ENCODE results near the gene HIGD2B.

DNA sequence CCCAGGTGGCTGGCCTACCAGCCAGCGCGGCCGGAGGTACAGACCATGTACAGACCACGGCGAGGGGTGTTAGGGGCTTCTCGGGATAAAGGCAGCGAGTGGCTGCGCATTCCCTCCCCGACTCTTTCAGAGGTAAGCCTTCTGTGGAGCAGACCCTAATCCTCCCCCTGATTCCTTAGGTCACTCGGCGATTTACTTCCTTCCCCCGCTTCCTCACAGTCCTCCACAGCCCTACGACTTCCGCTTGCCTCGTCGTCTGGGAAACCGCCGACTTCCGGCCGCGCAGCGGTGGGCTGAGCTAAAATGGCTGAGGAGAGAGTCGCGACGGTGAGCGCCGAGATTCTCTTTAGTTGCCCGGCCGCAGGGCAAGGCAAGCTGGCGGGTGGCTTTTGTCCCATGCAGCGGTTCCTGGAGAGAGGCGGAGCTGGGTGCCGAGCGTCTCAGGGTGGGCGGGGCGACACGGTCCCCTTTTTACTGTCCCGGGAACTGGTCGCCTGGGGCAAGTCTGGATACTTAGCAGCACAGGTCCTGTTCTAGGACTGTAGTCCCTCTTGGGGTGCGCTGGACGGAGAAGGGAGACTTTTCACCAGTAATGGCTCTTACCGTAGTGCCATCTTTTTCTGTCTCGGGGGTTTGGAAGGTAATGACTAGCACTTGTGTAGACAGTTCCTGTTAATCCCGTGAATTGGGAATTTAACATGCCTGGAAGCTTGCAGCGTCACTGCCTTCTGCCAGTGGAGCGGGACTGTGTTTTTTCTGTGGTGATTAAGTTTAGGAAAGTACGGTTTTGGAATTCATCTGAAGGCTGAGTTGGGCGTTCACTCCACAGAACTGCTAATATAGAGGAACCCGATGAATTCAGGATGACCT is at the start of gene HIGD2B, which contains the start of gene BBS4:
- TF ChIP-seq, protein P1, sequence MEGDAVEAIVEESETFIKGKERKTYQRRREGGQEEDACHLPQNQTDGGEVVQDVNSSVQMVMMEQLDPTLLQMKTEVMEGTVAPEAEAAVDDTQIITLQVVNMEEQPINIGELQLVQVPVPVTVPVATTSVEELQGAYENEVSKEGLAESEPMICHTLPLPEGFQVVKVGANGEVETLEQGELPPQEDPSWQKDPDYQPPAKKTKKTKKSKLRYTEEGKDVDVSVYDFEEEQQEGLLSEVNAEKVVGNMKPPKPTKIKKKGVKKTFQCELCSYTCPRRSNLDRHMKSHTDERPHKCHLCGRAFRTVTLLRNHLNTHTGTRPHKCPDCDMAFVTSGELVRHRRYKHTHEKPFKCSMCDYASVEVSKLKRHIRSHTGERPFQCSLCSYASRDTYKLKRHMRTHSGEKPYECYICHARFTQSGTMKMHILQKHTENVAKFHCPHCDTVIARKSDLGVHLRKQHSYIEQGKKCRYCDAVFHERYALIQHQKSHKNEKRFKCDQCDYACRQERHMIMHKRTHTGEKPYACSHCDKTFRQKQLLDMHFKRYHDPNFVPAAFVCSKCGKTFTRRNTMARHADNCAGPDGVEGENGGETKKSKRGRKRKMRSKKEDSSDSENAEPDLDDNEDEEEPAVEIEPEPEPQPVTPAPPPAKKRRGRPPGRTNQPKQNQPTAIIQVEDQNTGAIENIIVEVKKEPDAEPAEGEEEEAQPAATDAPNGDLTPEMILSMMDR (IDR thresholded peaks at IDR 0.05; ENCODE audit: low read depth, low read length) = no peak
- no peak for TF ChIP-seq EZH2phosphoT487 (IDR thresholded peaks at IDR 0.05; ENCODE audit: low read depth)
